SU-DHL-6 (cell line): ENCODE results near the gene ADAMTS14.

Experiments
- H2AFZ ChIP-seq: fragments of 200-600 bp; sonication (generic); 2 replicates; pipeline ENCODE4 v1.6.1; 2014; ENCODE audit warnings: low read depth, mild to moderate bottlenecking, moderate library complexity, mixed read lengths, antibody characterized with exemption, low read length; ENCODE audit not compliant: severe bottlenecking
- H3F3A ChIP-seq: fragments of 200-600 bp; shearing (Covaris generic); 2 replicates; pipeline ENCODE4 v1.6.0; 2016; ENCODE audit warnings: antibody characterized with exemption, mild to moderate bottlenecking; ENCODE audit not compliant: insufficient read depth
- H3K27ac ChIP-seq: fragments of 200-600 bp; sonication (generic); 2 replicates; pipeline ENCODE4 v1.5.1; 2016; ENCODE audit warnings: low read depth, mild to moderate bottlenecking, low read length, moderate library complexity, mixed read lengths
- H3K27me3 ChIP-seq: fragments of 200-600 bp; sonication (generic), shearing (Covaris generic); 2 replicates; pipeline ENCODE4 v1.6.0; 2014; ENCODE audit warnings: mild to moderate bottlenecking, low read length
- H3K36me3 ChIP-seq: fragments of 200-600 bp; sonication (generic); 2 replicates; pipeline ENCODE4 v1.6.1; 2014; ENCODE audit warnings: mild to moderate bottlenecking, low read length, mixed read lengths
- H3K4me2 ChIP-seq: fragments of 300-600, 200-600 bp; shearing (Covaris generic), sonication (generic); 2 replicates; pipeline ENCODE4 v1.6.0; 2014; ENCODE audit warnings: low read length, low read depth, mild to moderate bottlenecking; ENCODE audit not compliant: poor library complexity, severe bottlenecking
- H3K4me3 ChIP-seq: fragments of 200-600 bp; sonication (generic); 2 replicates; pipeline ENCODE4 v1.5.1; 2014; ENCODE audit warnings: antibody characterized with exemption, low read length, mild to moderate bottlenecking, mixed read lengths; ENCODE audit not compliant: insufficient read depth, poor library complexity, severe bottlenecking
- H3K79me2 ChIP-seq: fragments of 200-600 bp; sonication (generic); 2 replicates; pipeline ENCODE4 v1.6.1; 2014; ENCODE audit warnings: mild to moderate bottlenecking, low read length, moderate library complexity; ENCODE audit not compliant: insufficient read depth
- H3K9ac ChIP-seq: fragments of 200-600 bp; sonication (generic); 2 replicates; pipeline ENCODE4 v1.7.0; 2014; ENCODE audit warnings: mild to moderate bottlenecking, low read length
- H3K9me2 ChIP-seq: fragments of 200-600 bp; sonication (generic); replicated peaks from 2 replicates; pipeline ENCODE4 v1.6.1; 2014; ENCODE audit warnings: low read length; ENCODE audit not compliant: insufficient read depth
- H3K9me3 ChIP-seq: fragments of 200-600 bp; sonication (generic); 2 replicates; pipeline ENCODE4 v1.6.1; 2014; ENCODE audit warnings: low read length, mixed read lengths; ENCODE audit not compliant: insufficient read depth
- H4K20me1 ChIP-seq: fragments of 200-600 bp; sonication (generic); 2 replicates; pipeline ENCODE4 v1.6.1; 2014; ENCODE audit warnings: low read depth, mild to moderate bottlenecking, antibody characterized with exemption, low read length, moderate library complexity, mixed read lengths
- EZH2phosphoT487 ChIP-seq: fragments of 200-600 bp; sonication (generic), shearing (Covaris generic); conservative IDR thresholded peaks from 2 replicates; pipeline ENCODE4 v1.6.1; 2018; ENCODE audit warnings: mild to moderate bottlenecking, antibody characterized with exemption, low read length, moderate library complexity, mixed read lengths
- TF ChIP-seq, protein P1 (sequence below): fragments of 200-600 bp; sonication (generic); IDR thresholded peaks from one replicate; pipeline ENCODE4 v1.5.1; 2017; ENCODE audit warnings: antibody characterized with exemption, mild to moderate bottlenecking, low read length, moderate library complexity; ENCODE audit not compliant: insufficient read depth, poor library complexity, severe bottlenecking

Gene ADAMTS14

DNA sequence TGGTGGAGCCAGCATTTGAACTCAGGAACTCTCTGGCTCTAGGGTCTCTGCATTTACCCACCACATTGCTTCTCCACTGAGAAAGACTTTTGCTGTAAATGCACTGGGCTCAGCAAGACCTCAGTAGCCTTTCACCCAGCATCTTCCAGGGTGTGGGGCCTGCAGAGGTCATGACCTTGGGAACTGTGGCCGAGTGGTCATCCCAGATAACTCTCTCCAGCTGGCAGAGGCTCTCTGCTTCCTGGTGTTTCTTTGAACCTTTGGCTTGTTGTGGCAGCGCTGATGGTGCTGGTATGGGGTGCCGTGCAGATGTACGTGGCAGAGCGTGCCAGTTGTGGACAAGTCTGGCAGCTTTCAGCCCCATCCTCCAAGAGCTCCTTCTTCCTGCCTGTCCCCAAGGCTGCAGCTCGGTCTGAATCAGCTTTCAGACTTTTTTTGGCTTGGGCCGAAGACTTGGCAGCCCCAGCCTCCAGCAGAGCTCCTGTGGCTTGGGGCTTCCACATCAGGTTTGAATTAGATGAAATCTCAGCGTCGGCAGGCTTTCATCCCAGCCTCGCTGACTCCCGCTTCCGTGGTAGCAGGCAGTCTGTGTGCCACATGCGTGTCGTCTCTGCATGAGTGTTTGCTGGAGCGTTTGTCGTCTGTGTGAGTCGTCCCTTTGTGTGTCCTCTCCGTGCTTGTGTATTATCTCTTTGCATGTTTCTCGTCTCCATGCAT lies 21.5 kb downstream of the ADAMTS14 start:
- Histone ChIP-seq H3K4me2 (no peak overlapping the region), H3K79me2 (no peaks in the 10 kb centered on the region), H4K20me1 (no peaks in the 10 kb centered on the region), H3K4me3 (no peak overlapping the region), H3F3A (no peaks in the 10 kb centered on the region), H3K9me3 (no peaks in the 10 kb centered on the region), H2AFZ (no peak overlapping the region), H3K27ac (no peak overlapping the region), H3K27me3 (no peaks in the 10 kb centered on the region), H3K36me3 (no peaks in the 10 kb centered on the region), H3K9ac (no peak overlapping the region), H3K9me2 (no peaks in the 10 kb centered on the region)
- no peak for TF ChIP-seq EZH2phosphoT487
- TF ChIP-seq, protein P1, sequence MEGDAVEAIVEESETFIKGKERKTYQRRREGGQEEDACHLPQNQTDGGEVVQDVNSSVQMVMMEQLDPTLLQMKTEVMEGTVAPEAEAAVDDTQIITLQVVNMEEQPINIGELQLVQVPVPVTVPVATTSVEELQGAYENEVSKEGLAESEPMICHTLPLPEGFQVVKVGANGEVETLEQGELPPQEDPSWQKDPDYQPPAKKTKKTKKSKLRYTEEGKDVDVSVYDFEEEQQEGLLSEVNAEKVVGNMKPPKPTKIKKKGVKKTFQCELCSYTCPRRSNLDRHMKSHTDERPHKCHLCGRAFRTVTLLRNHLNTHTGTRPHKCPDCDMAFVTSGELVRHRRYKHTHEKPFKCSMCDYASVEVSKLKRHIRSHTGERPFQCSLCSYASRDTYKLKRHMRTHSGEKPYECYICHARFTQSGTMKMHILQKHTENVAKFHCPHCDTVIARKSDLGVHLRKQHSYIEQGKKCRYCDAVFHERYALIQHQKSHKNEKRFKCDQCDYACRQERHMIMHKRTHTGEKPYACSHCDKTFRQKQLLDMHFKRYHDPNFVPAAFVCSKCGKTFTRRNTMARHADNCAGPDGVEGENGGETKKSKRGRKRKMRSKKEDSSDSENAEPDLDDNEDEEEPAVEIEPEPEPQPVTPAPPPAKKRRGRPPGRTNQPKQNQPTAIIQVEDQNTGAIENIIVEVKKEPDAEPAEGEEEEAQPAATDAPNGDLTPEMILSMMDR, result no peak

DNA sequence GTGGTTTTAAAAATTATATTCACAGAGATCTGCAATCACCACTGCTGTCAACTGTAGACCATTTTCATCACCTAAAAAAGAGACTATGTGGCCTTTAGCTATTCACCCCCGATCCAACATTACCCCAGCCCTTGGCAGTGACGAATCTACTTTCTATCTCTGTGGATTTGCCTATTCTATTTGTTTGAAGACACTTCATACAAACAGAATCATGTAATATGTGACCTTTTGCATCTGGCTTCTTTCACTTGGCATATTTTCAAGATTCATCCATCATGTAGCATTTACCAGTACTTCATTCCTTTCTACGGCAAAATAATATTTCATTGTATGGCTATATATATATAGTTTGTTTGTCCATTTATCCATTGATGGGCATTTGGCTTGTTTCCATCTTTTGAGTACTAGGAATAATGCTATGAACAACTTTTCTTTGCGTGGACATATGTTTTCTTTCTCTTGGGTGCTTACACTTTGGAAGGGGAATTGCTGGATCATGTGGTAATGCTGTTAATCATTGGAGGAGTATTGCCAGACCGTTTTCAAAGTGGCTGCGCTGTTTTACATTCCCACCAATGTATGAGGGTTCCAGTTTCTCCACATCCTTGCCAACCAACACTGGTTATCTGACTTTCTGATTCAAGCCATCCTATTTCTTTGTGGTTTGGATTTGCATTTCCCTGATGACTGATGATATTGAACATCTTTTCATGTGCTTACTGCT lies 22.3 kb downstream of the ADAMTS14 start:
- H3K27me3 ChIP-seq, result no peaks in the 10 kb centered on the region
- TF ChIP-seq, protein P1, result no peak
- no peak overlapping the region for H3K27ac ChIP-seq

DNA sequence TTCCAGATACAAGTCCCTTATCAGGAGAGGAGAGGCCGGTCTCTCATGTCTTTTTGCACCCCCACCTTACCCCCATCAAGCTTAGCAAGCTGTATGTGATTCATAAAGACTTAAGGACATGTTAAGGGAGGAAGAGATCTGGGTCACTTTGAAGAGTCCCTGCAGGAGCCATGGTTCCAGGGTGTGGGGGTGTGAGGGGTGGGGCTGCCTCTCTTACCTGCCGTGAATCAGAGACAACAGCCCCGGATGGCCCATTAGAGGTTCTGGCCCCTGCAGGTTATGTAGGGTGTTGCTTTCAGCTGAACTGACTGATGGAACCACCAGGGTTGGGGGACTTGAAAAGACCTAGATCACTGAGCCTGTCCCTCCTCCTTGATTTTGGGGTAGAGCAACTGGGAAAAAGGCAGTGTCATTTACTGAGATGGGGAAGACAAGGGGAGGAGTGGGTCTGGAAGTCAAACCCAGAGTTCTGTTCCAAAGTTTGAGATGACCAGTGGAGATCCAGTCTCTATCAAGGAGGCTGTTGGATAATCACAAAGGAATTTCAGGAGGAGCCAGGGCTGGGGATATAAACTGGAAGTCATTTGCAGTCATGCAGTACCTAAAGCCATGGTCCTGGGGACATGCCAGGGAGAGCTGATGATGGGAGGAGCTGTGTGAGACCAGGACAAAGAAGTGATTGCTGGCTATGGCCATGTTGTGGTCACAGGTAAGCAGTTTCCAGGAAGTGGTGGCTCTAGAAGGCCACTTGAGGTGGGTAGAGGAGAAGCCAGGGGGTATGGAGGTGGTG lies 23.1 kb downstream of the ADAMTS14 start:
- Histone ChIP-seq H3K79me2 (no peaks in the 10 kb centered on the region), H3K36me3 (no peaks in the 10 kb centered on the region), H3K27ac (no peak overlapping the region), H3K9me3 (no peaks in the 10 kb centered on the region), H3K9ac (no peak overlapping the region), H3K27me3 (no peaks in the 10 kb centered on the region), H3F3A (no peaks in the 10 kb centered on the region), H3K4me3 (no peak overlapping the region), H3K9me2 (no peaks in the 10 kb centered on the region), H3K4me2 (no peak overlapping the region), H2AFZ (no peak overlapping the region), H4K20me1 (no peaks in the 10 kb centered on the region)
- TF ChIP-seq, protein P1, result no peak
- TF ChIP-seq EZH2phosphoT487, result no peak

More for the DNA sequence above, 22.3 kb downstream of the ADAMTS14 start:
- no peak overlapping the region for H3K9ac ChIP-seq
- no peaks in the 10 kb centered on the region for H4K20me1 ChIP-seq
- H3K36me3 ChIP-seq, result no peaks in the 10 kb centered on the region
- H3K4me2 ChIP-seq, result no peak overlapping the region
- H3K79me2 ChIP-seq, result no peaks in the 10 kb centered on the region
- H2AFZ ChIP-seq, result no peak overlapping the region
- H3K4me3 ChIP-seq, result no peak overlapping the region
- no peaks in the 10 kb centered on the region for H3K9me3 ChIP-seq
- H3F3A ChIP-seq, result no peaks in the 10 kb centered on the region
- H3K9me2 ChIP-seq, result no peaks in the 10 kb centered on the region
